SK-N-SH (cell line): Measurements from ENCODE around the gene DIPK1C. TPM values are rescaled to one million over a fixed set of nuclear protein-coding genes. Genes with fewer than 3 reads are reported as not detected.

ENCODE experiments used
- CTCF ChIA-PET: fragments of 300-600, 350-600 bp; formaldehyde crosslinking; extraction: SDS; loops from one replicate; lab custom pipeline; 2021; lab: Yijun Ruan, JAX
- POLR2A ChIA-PET: fragments of 350-600 bp; sonication (Branson Sonifier 250); formaldehyde crosslinking; extraction: SDS; loops from one replicate; lab custom pipeline; 2020; ENCODE audit warnings: antibody characterized with exemption, inconsistent platforms; lab: Yijun Ruan, JAX
- DNase-seq: peaks from one replicate; pipeline ENCODE4 v3.0.0; 2012
- H2AFZ ChIP-seq: fragments of 200-600 bp; sonication (generic); 2 replicates; pipeline ENCODE4 v1.8.1; 2016; ENCODE audit warnings: antibody characterized with exemption, mild to moderate bottlenecking, low read depth
- H3F3A ChIP-seq: fragments of 200-600 bp; sonication (generic); replicated peaks from 2 replicates; pipeline ENCODE3; 2016; ENCODE audit warnings: antibody characterized with exemption, mild to moderate bottlenecking; ENCODE audit not compliant: insufficient read depth
- H3K27ac ChIP-seq, 2 experiments: fragments of 200-500 bp in 1 of 2; fragments of 200-600 bp in 1 of 2; sonication (Bioruptor generic) in 1 of 2; sonication (generic), shearing (Covaris generic) in 1 of 2; 2 replicates each; pipeline versions ENCODE4 v1.5.1 to v1.6.1; 2014 to 2016; ENCODE audit warnings: low read depth in 2 of 2, inconsistent platforms in 1 of 2, low read length in 1 of 2, mild to moderate bottlenecking in 1 of 2, mixed read lengths in 1 of 2
- H3K27me3 ChIP-seq: fragments of 200-600 bp; sonication (generic), shearing (Covaris generic); 2 replicates; pipeline ENCODE4 v1.6.1; 2016; ENCODE audit warnings: mixed run types; ENCODE audit not compliant: insufficient read depth
- H3K36me3 ChIP-seq, 2 experiments: fragments of 200-500 bp in 1 of 2; fragments of 200-600 bp in 1 of 2; sonication (Bioruptor generic) in 1 of 2; sonication (generic) in 1 of 2; replicated peaks in 1 of 2; 2 replicates each; pipeline versions ENCODE3 to v1.5.1; 2014 to 2016; ENCODE audit warnings: low read length in 1 of 2, mild to moderate bottlenecking in 1 of 2; ENCODE audit not compliant: insufficient read depth in 2 of 2, control insufficient read depth in 1 of 2
- H3K4me1 ChIP-seq, 2 experiments: fragments of 200-500 bp in 1 of 2; fragments of 200-600 bp in 1 of 2; sonication (Bioruptor generic) in 1 of 2; sonication (generic), shearing (Covaris generic) in 1 of 2; 2 replicates each; pipeline versions ENCODE4 v1.5.1 to v1.6.1; 2014 to 2016; ENCODE audit warnings: low read depth in 1 of 2, low read length in 1 of 2, mixed run types in 1 of 2; ENCODE audit not compliant: insufficient read depth in 2 of 2, control insufficient read depth in 1 of 2
- H3K4me2 ChIP-seq: fragments of 200-600 bp; sonication (generic), shearing (Covaris generic); 2 replicates; pipeline ENCODE4 v1.6.1; 2017; ENCODE audit warnings: mixed run types
- H3K4me3 ChIP-seq, 2 experiments: fragments of 200-500 bp in 1 of 2; fragments of 200-600 bp in 1 of 2; sonication (Bioruptor generic) in 1 of 2; sonication (generic), shearing (Covaris generic) in 1 of 2; 2 replicates each; pipeline versions ENCODE4 v1.5.1 to v1.8.1; 2014 to 2016; ENCODE audit warnings: low read depth in 2 of 2, inconsistent platforms in 1 of 2, low read length in 1 of 2, mild to moderate bottlenecking in 1 of 2, mixed read lengths in 1 of 2, moderate library complexity in 1 of 2
- H3K79me2 ChIP-seq: fragments of 200-600 bp; sonication (generic); 2 replicates; pipeline ENCODE4 v1.8.1; 2017; ENCODE audit warnings: mild to moderate bottlenecking; ENCODE audit not compliant: insufficient read depth
- H3K9ac ChIP-seq: fragments of 200-600 bp; sonication (generic); 2 replicates; pipeline ENCODE4 v1.6.1; 2017; ENCODE audit warnings: mixed run types
- H3K9me2 ChIP-seq: fragments of 200-600 bp; sonication (generic); 2 replicates; pipeline ENCODE4 v1.6.1; 2017; ENCODE audit warnings: mixed run types
- H3K9me3 ChIP-seq: fragments of 200-600 bp; sonication (generic); 2 replicates; pipeline ENCODE4 v1.6.1; 2017; ENCODE audit warnings: mixed run types, mild to moderate bottlenecking, moderate library complexity
- H4K20me1 ChIP-seq: fragments of 200-600 bp; sonication (generic); 2 replicates; pipeline ENCODE4 v1.6.1; 2017; ENCODE audit warnings: mild to moderate bottlenecking, mixed run types; ENCODE audit not compliant: insufficient read depth
- CHD2 ChIP-seq: fragments of 150-350 bp; IDR thresholded peaks from 2 replicates; pipeline ENCODE4 v1.6.1; 2018; ENCODE audit warnings: low read length; ENCODE audit not compliant: partially characterized antibody
- CTCF ChIP-seq: fragments of 200-600 bp; sonication (generic); IDR thresholded peaks from 2 replicates; pipeline ENCODE4 v1.6.1; 2017; ENCODE audit warnings: antibody characterized with exemption, mild to moderate bottlenecking, moderate library complexity
- EZH2phosphoT487 ChIP-seq: fragments of 200-600 bp; sonication (generic); IDR thresholded peaks from 2 replicates; pipeline ENCODE4 v1.6.1; 2017; ENCODE audit warnings: low read depth, mixed run types, mild to moderate bottlenecking, antibody characterized with exemption, moderate library complexity, borderline replicate concordance
- FOSL2 ChIP-seq: IDR thresholded peaks from 2 replicates; pipeline ENCODE4 v1.4.0; 2012; ENCODE audit warnings: low read depth, mild to moderate bottlenecking, moderate library complexity, borderline replicate concordance
- FOXJ3 ChIP-seq: sonication (generic); formaldehyde crosslinking; IDR thresholded peaks from 2 replicates; pipeline ENCODE4 v1.5.1; 2020; ENCODE audit warnings: mild to moderate bottlenecking, missing genetic modification reagents
- FOXM1 ChIP-seq: IDR thresholded peaks from 2 replicates; pipeline ENCODE4 v1.4.0; 2012; ENCODE audit warnings: low read depth, mild to moderate bottlenecking
- GATA2 ChIP-seq: sonication (generic); formaldehyde crosslinking; IDR thresholded peaks from 2 replicates; pipeline ENCODE4 v1.5.0; 2020; ENCODE audit warnings: mild to moderate bottlenecking, missing genetic modification reagents
- IRF3 ChIP-seq: fragments of 150-350 bp; IDR thresholded peaks from 2 replicates; pipeline ENCODE4 v1.6.1; 2016; ENCODE audit warnings: mild to moderate bottlenecking, low read depth, low read length
- MAX ChIP-seq: IDR thresholded peaks from 2 replicates; pipeline ENCODE4 v1.4.0; 2012; ENCODE audit warnings: low read depth
- NFIC ChIP-seq: IDR thresholded peaks from 2 replicates; pipeline ENCODE4 v1.4.0; 2012; ENCODE audit warnings: borderline replicate concordance
- PBX3 ChIP-seq: IDR thresholded peaks from 2 replicates; pipeline ENCODE4; 2012
- REST ChIP-seq: IDR thresholded peaks from 2 replicates; pipeline ENCODE4 v1.6.1; 2012; ENCODE audit warnings: mild to moderate bottlenecking, low read depth, low read length, moderate library complexity
- RFX5 ChIP-seq: IDR thresholded peaks from 2 replicates; pipeline ENCODE4 v1.6.1; 2012; ENCODE audit warnings: mild to moderate bottlenecking, improper control_type of control experiment, low read length
- RXRA ChIP-seq: IDR thresholded peaks from 2 replicates; pipeline ENCODE4 v1.4.0; 2012; ENCODE audit warnings: low read depth, mild to moderate bottlenecking, borderline replicate concordance
- SIN3A ChIP-seq: IDR thresholded peaks from 2 replicates; pipeline ENCODE4 v1.6.1; 2012; ENCODE audit warnings: low read depth, mild to moderate bottlenecking, low read length, moderate library complexity, borderline replicate concordance
- SMC3 ChIP-seq: IDR thresholded peaks from 2 replicates; pipeline ENCODE4 v1.6.1; 2012; ENCODE audit warnings: low read depth, low read length, improper control_type of control experiment
- TCF12 ChIP-seq: IDR thresholded peaks from 2 replicates; pipeline ENCODE4 v1.4.0; 2012
- TEAD4 ChIP-seq: IDR thresholded peaks from 2 replicates; pipeline ENCODE4 v1.4.0; 2012; ENCODE audit warnings: mild to moderate bottlenecking, borderline replicate concordance; ENCODE audit not compliant: insufficient read depth
- USF2 ChIP-seq: fragments of 150-350 bp; IDR thresholded peaks from 2 replicates; pipeline ENCODE4 v1.6.1; 2017; ENCODE audit warnings: antibody characterized with exemption, low read length, low read depth, borderline replicate concordance
- WGBS: methylation state at CpG from one replicate; pipeline ENCODE4 v1.1.6; 2017; ENCODE audit warnings: low lambda C conversion rate; 5-methylcytosine and 5-hydroxymethylcytosine counted together
- polyA plus RNA-seq, 3 experiments: library from polyadenylated mRNA; depleted of rRNA; stranded (reverse); fragments of >200 nt; gene quantifications; 2 replicates each; pipeline ENCODE4 v1.2.3, GENCODE V29; 2012

The DIPK1C gene
- polyA plus RNA-seq, 1 of the 3 experiments (the other 2 are of a cell fraction), result not detected

- H3K36me3 ChIP-seq, result peaks cover 23 to 32% of the 10 kb centered on the region in 2 experiments
- no peaks in the 10 kb centered on the region for H4K20me1 ChIP-seq
- no peak overlapping the region for H2AFZ ChIP-seq
- DNase-seq, result no peak
- no peaks in the 10 kb centered on the region for H3F3A ChIP-seq
- WGBS, result 91% methylated on average over 6 of the region's 6 CpGs
- H3K9me2 ChIP-seq, result no peaks in the 10 kb centered on the region
- no peak overlapping the region for H3K4me2 ChIP-seq
- H3K27ac ChIP-seq, result no peak overlapping the region
- no peak overlapping the region for H3K9ac ChIP-seq
- H3K4me1 ChIP-seq, result peaks cover 0 to 4% of the 10 kb centered on the region in 2 experiments; a peak in 1 of 4 replicates
- no peaks in the 10 kb centered on the region for H3K27me3 ChIP-seq
- POLR2A ChIA-PET, result no interaction called here
- CTCF ChIA-PET, result interaction anchor here (1.0 kb wide), 1 partner anchor 52 kb away, joined by 3 read pairs; no protein-coding TSS in a partner anchor
- H3K79me2 ChIP-seq, result peaks cover 30% of the 10 kb centered on the region
- H3K9me3 ChIP-seq, result no peaks in the 10 kb centered on the region
- no peak overlapping the region for H3K4me3 ChIP-seq
- TF ChIP-seq PBX3, result no peak
- TF ChIP-seq TCF12, result no peak
- no peak for TF ChIP-seq CTCF
- TF ChIP-seq, all 33 proteins: peak for 0
These were observed 43.3 kb upstream of the DIPK1C start for GRCh38 chr18:74500372-74500771.

- no peak overlapping the region for H3K4me3 ChIP-seq
- DNase-seq, result no peak
- TF ChIP-seq SIN3A (no peak), RXRA (no peak), CHD2 (no peak), SMC3 (no peak), TEAD4 (no peak), USF2 (no peak), NFIC (no peak), RFX5 (no peak), FOSL2 (no peak), GATA2 (CRISPR knock-in tag) (no peak), FOXM1 (no peak), FOXJ3 (no peak), MAX (no peak), IRF3 (no peak), EZH2phosphoT487 (no peak), REST (no peak)
These were observed 42.5 kb upstream of the DIPK1C start for GRCh38 chr18:74499633-74500032.

More at GRCh38 chr18:74499633-74500032, 42.5 kb upstream of the DIPK1C start:
- H3K27me3 ChIP-seq, result no peaks in the 10 kb centered on the region
- H3K9ac ChIP-seq, result no peak overlapping the region
- peaks cover 23 to 29% of the 10 kb centered on the region in 2 experiments for H3K36me3 ChIP-seq
- H3K79me2 ChIP-seq, result peaks cover 30% of the 10 kb centered on the region
- no peaks in the 10 kb centered on the region for H3K9me2 ChIP-seq
- WGBS, result 95% methylated on average over 9 of the region's 9 CpGs
- no peak overlapping the region for H3K4me2 ChIP-seq
- ChIA-PET POLR2A (no interaction called here), CTCF (interaction anchor here (1.0 kb wide), 1 partner anchor 53 kb away, joined by 3 read pairs; no protein-coding TSS in a partner anchor)
- no peak overlapping the region for H2AFZ ChIP-seq
- no peaks in the 10 kb centered on the region for H3K9me3 ChIP-seq
- no peaks in the 10 kb centered on the region for H3F3A ChIP-seq
- no peaks in the 10 kb centered on the region for H4K20me1 ChIP-seq
- peaks cover 0 to 4% of the 10 kb centered on the region in 2 experiments; a peak in 1 of 4 replicates for H3K4me1 ChIP-seq
- no peak overlapping the region for H3K27ac ChIP-seq
